Right lobe of liver (tissue), 6 donors: ENCODE data around the gene GABRB3. TPM values are rescaled to one million over a fixed set of nuclear protein-coding genes. Genes with fewer than 3 reads are reported as not detected.

ENCODE experiments used
- ATAC-seq, 4 donors: fragments of 200-7000 bp; cut with Tn5 transposase; one replicate each; pipeline ENCODE4 v1.9.1; 2020; ENCODE audit warnings: mild to moderate bottlenecking in 4 of 4, moderate library complexity in 4 of 4
- DNase-seq, 3 donors: peaks; one replicate each; pipeline ENCODE4 v3.0.0-alpha.2; 2020
- H3K27ac ChIP-seq, 3 donors: fragments of 200-600 bp; one replicate each; pipeline ENCODE4 v1.8.0; 2022
- H3K27me3 ChIP-seq, 2 donors: fragments of 200-600 bp; one replicate each; pipeline ENCODE4 v1.8.0; 2022
- H3K36me3 ChIP-seq, 4 donors: fragments of 200-600 bp; sonication (generic) in 1 of 4; one replicate each; pipeline versions ENCODE4 v1.5.1 to v1.8.0; 2017 to 2022; ENCODE audit warnings: control low read depth in 1 of 4
- H3K4me1 ChIP-seq, 4 donors: fragments of 200-600 bp; sonication (generic) in 1 of 4; one replicate each; pipeline versions ENCODE4 v1.5.1 to v1.8.0; 2017 to 2022; ENCODE audit warnings: control low read depth in 1 of 4
- H3K4me3 ChIP-seq, 3 donors: fragments of 200-600 bp; one replicate each; pipeline ENCODE4 v1.8.0; 2022
- H3K9me3 ChIP-seq, 4 donors: fragments of 200-600 bp; sonication (generic) in 1 of 4; one replicate each; pipeline versions ENCODE4 v1.5.1 to v1.8.0; 2017 to 2022; ENCODE audit warnings: control low read depth in 1 of 4
- POLR2A ChIP-seq: fragments of 450-650 bp; IDR thresholded peaks from one replicate; pipeline ENCODE4 v1.6.1; 2017; ENCODE audit warnings: antibody characterized with exemption, mild to moderate bottlenecking
- WGBS: methylation state at CpG from one replicate; pipeline ENCODE4 v1.1.6; 2018; ENCODE audit warnings: low coverage, low lambda C conversion rate; ENCODE audit not compliant: insufficient coverage; ENCODE audit errors: missing lambda C conversion rate; 5-methylcytosine and 5-hydroxymethylcytosine counted together
- intact Hi-C, 2 donors: fragments of 100-400 bp; cut with DNase I; formaldehyde crosslinking; loops; one replicate each; pipeline versions ENCODE4 v1.11.2 to v1.14.1; 2022
- total RNA-seq, 6 experiments: library from RNA; depleted of rRNA in 2 of 6; stranded (reverse); fragments of >200 nt in 2 of 6; fragmentation: NEBNext Ultra II Directional in 3 of 6; extraction: Animal tissue kit (Norgen Biotek cat#: 25700) in 3 of 6; gene quantifications; one replicate each; pipeline versions ENCODE4 v1.1.0 to v1.2.4, GENCODE V29; 2016 to 2023
- TF ChIP-seq, protein P1 (sequence below), 4 donors: fragments of 200-600 bp in 3 of 4; fragments of 450-650 bp in 1 of 4; IDR thresholded peaks; one replicate each; pipeline versions ENCODE4 v1.5.1 to v1.8.0; 2016 to 2022; ENCODE audit warnings: antibody characterized with exemption in 4 of 4, mild to moderate bottlenecking in 2 of 4
- donor health status: DM: no; HTN: yes; CAD: no.
- donor health status: DM: no; HTN: no; CAD: no.
- donor health status: DM: no; HTN: no; CAD: no.
- donor health status: DM: no; HTN: yes; CAD: no.
- donor health status: DM: no; HTN: yes; CAD: no.

The GABRB3 gene
- total RNA-seq, 6 experiments from 2014 or later: 0.49 to 2.7 (median 1.4) TPM

DNA sequence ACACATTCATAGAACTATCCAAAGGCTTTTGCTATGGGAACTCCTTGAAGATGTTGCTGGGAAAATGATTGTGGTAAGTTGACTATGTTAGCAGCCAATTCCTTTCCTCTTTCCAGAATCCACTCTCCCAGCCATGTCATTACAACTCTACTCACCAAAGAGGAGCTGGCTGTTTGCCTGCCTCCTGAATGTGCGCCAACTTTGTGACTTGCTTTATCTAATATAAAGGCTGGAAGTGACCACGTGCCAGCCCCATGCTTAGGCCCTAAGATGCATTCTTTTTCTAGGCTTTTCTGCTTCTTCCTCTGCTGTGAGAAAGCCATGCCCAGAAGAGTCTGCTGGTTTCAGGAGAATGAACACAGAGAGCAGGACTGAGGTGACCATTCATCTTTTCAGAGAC, 182.2 kb downstream of the GABRB3 start:
- no peak for ATAC-seq
- H3K36me3 ChIP-seq: no peaks in the 10 kb centered on the region
- 54% methylated on average over 2 of the region's 2 CpGs for WGBS
- no peaks in the 10 kb centered on the region for H3K9me3 ChIP-seq
- no peaks in the 10 kb centered on the region for H3K27me3 ChIP-seq
- no peak overlapping the region for H3K27ac ChIP-seq
- intact Hi-C loops: no loop called here
- H3K4me3 ChIP-seq: no peak overlapping the region
- no peak for DNase-seq
- H3K4me1 ChIP-seq: no peaks in the 10 kb centered on the region
- TF ChIP-seq, protein P1, sequence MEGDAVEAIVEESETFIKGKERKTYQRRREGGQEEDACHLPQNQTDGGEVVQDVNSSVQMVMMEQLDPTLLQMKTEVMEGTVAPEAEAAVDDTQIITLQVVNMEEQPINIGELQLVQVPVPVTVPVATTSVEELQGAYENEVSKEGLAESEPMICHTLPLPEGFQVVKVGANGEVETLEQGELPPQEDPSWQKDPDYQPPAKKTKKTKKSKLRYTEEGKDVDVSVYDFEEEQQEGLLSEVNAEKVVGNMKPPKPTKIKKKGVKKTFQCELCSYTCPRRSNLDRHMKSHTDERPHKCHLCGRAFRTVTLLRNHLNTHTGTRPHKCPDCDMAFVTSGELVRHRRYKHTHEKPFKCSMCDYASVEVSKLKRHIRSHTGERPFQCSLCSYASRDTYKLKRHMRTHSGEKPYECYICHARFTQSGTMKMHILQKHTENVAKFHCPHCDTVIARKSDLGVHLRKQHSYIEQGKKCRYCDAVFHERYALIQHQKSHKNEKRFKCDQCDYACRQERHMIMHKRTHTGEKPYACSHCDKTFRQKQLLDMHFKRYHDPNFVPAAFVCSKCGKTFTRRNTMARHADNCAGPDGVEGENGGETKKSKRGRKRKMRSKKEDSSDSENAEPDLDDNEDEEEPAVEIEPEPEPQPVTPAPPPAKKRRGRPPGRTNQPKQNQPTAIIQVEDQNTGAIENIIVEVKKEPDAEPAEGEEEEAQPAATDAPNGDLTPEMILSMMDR (IDR thresholded peaks at IDR 0.05): no peak
- no peak for TF ChIP-seq POLR2A

DNA sequence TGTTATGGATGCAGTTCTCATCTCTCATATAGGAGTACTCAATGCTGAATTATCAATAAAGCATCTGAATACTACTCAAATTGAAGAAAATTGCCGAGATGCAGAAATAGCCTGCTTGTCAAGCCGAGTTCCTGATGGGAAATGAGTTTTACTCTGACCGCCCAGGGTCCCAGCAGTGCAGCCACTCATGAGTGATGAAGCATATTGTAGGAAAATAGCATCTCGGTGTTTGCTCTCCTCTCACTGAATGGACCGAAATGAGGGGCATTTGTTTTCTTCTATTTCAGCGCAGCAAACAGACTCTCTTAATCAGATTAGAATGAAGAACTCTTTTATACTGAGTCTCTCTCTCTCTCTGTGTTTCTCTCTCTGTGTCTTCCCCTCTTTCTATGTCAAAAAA, 190.0 kb downstream of the GABRB3 start:
- no peaks in the 10 kb centered on the region for H3K36me3 ChIP-seq
- H3K9me3 ChIP-seq: no peaks in the 10 kb centered on the region
- H3K27ac ChIP-seq: no peak overlapping the region
- no peak for TF ChIP-seq POLR2A
- TF ChIP-seq, protein P1 (IDR thresholded peaks at IDR 0.05): no peak
- intact Hi-C loops: no loop called here
- H3K27me3 ChIP-seq: no peaks in the 10 kb centered on the region
- ATAC-seq: no peak
- WGBS: 62% methylated on average over 5 of the region's 6 CpGs
- DNase-seq: no peak
- H3K4me1 ChIP-seq: no peaks in the 10 kb centered on the region
- no peak overlapping the region for H3K4me3 ChIP-seq

DNA sequence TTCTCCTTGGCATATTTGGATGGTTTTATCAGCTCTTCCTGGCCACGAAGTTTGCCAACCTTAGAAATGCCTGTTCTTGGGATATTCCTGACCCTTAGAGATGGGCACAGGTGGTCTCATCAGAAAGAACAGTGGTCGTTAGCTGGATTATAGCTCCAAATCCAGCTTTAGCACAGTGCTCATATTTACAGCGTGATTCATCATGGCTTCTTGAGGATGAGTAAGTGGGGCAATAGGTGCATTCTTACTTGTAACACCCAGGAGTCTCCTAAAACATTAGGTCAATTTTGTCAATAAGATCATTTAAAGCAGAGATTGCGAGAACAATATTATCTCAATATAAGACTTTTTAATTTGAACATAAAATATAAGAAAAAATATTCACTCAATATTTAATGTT, 191.9 kb downstream of the GABRB3 start:
- no peaks in the 10 kb centered on the region for H3K27me3 ChIP-seq
- no peak for ATAC-seq

DNA sequence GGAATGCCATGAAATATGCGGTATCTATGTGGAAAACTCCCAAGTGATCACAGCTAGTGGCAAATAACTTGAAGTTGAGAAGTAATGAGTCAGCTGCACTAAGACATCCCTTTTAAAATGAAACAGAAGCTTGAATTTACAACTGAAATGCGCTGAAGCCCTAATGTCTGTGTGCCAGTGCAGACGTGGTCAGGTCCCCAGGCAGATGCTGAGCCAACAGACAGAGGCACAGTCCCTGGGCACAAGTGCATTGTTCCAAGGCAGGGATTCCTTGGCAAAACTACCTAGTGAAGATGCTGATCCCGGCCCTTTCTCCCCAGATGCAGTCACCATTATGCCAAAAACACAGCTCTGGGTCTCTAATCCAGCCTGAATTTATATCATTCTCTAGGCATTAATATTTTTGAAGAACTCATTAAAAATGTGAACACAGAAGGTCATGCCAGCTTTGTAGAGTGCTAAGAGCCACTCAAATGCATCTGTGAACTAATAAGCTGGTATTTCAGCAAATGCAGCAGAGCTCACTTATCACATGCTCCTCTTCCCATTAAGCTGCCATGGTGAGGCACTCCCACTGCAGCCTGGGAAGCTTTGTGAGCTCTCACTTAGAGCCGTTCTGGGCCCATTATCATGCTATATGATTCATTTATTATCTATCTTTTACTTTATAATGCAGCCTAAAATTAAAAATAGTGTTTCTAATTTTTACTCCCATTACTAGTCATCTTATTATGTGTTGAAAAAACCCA, 200.1 kb downstream of the GABRB3 start:
- Histone ChIP-seq H3K36me3 (no peaks in the 10 kb centered on the region), H3K4me1 (no peaks in the 10 kb centered on the region), H3K27me3 (no peaks in the 10 kb centered on the region), H3K4me3 (no peak overlapping the region), H3K27ac (no peak overlapping the region), H3K9me3 (no peaks in the 10 kb centered on the region)
- no peak for TF ChIP-seq POLR2A
- TF ChIP-seq, protein P1 (IDR thresholded peaks at IDR 0.05): no peak
- ATAC-seq (no peak), DNase-seq (no peak)
- intact Hi-C loops: no loop called here
- 51% methylated on average over 4 of the region's 5 CpGs for WGBS

More for the DNA sequence above, 191.9 kb downstream of the GABRB3 start:
- Histone ChIP-seq H3K36me3 (no peaks in the 10 kb centered on the region), H3K9me3 (no peaks in the 10 kb centered on the region), H3K4me3 (no peak overlapping the region), H3K4me1 (no peaks in the 10 kb centered on the region), H3K27ac (no peak overlapping the region)
- DNase-seq: no peak
- no peak for TF ChIP-seq POLR2A
- TF ChIP-seq, protein P1 (IDR thresholded peaks at IDR 0.05): no peak
- WGBS: 28% methylated on average over 4 of the region's 4 CpGs
- intact Hi-C loops: no loop called here
